ENCODE results near the gene FAM124A. TPM values are rescaled to one million over a fixed set of nuclear protein-coding genes. Genes with fewer than 3 reads are reported as not detected.

Gene FAM124A
- total RNA-seq, 1 donor from 2014 or later, result 3.7 TPM

- Mint-ChIP-seq H3K27ac (ENCODE audit: unreplicated experiment) (no peak overlapping the region), H3K4me1 (no peaks in the 10 kb centered on the region), H3K4me3 (no peak overlapping the region), H3K27me3 (ENCODE audit: low read depth) (no peaks in the 10 kb centered on the region), H3K36me3 (ENCODE audit: low read depth) (no peaks in the 10 kb centered on the region), H3K9me3 (peaks cover 2% of the 10 kb centered on the region)
- no peak for DNase-seq (ENCODE audit: low read depth, low spot score)
- no peak for TF ChIP-seq CTCF (conservative IDR thresholded peaks at IDR 0.05)
These were observed 28.8 kb upstream of the FAM124A start for GRCh38 chr13:51193387-51193786.

GRCh38 chr13:51194942-51195341 lies 27.3 kb upstream of the FAM124A start:
- H3K27ac Mint-ChIP-seq (ENCODE audit: unreplicated experiment), result no peak overlapping the region
- H3K27me3 Mint-ChIP-seq (ENCODE audit: low read depth), result no peaks in the 10 kb centered on the region
- H3K4me3 Mint-ChIP-seq, result no peak overlapping the region
- H3K9me3 Mint-ChIP-seq, result peaks cover 6% of the 10 kb centered on the region
- no peak for DNase-seq (ENCODE audit: low read depth, low spot score)
- H3K36me3 Mint-ChIP-seq (ENCODE audit: low read depth), result peaks cover 3% of the 10 kb centered on the region
- TF ChIP-seq CTCF (conservative IDR thresholded peaks at IDR 0.05), result no peak
- H3K4me1 Mint-ChIP-seq, result no peaks in the 10 kb centered on the region

GRCh38 chr13:51201886-51202285 lies 20.3 kb upstream of the FAM124A start:
- peaks cover 7% of the 10 kb centered on the region for H3K9me3 Mint-ChIP-seq
- no peak overlapping the region for H3K27ac Mint-ChIP-seq (ENCODE audit: unreplicated experiment)
- peaks cover 3% of the 10 kb centered on the region for H3K36me3 Mint-ChIP-seq (ENCODE audit: low read depth)
- peaks cover 31% of the 10 kb centered on the region for H3K27me3 Mint-ChIP-seq (ENCODE audit: low read depth)
- H3K4me1 Mint-ChIP-seq, result no peaks in the 10 kb centered on the region
- DNase-seq (ENCODE audit: low read depth, low spot score), result no peak
- no peak for TF ChIP-seq CTCF (conservative IDR thresholded peaks at IDR 0.05)
- no peak overlapping the region for H3K4me3 Mint-ChIP-seq

- Mint-ChIP-seq H3K27ac (ENCODE audit: unreplicated experiment) (no peak overlapping the region), H3K9me3 (peaks cover 7% of the 10 kb centered on the region), H3K27me3 (ENCODE audit: low read depth) (peaks cover 36% of the 10 kb centered on the region), H3K36me3 (ENCODE audit: low read depth) (peaks cover 3% of the 10 kb centered on the region), H3K4me3 (no peak overlapping the region), H3K4me1 (no peaks in the 10 kb centered on the region)
- no peak for DNase-seq (ENCODE audit: low read depth, low spot score)
- TF ChIP-seq CTCF (conservative IDR thresholded peaks at IDR 0.05), result no peak
These were observed 19.6 kb upstream of the FAM124A start for GRCh38 chr13:51202477-51203046.

- TF ChIP-seq CTCF (conservative IDR thresholded peaks at IDR 0.05), result no peak
- no peak for DNase-seq (ENCODE audit: low read depth, low spot score)
- Mint-ChIP-seq H3K4me3 (no peak overlapping the region), H3K4me1 (no peaks in the 10 kb centered on the region), H3K27me3 (ENCODE audit: low read depth) (peaks cover 66% of the 10 kb centered on the region), H3K36me3 (ENCODE audit: low read depth) (no peaks in the 10 kb centered on the region), H3K27ac (ENCODE audit: unreplicated experiment) (no peak overlapping the region), H3K9me3 (no peaks in the 10 kb centered on the region)
These were observed 15.6 kb upstream of the FAM124A start for GRCh38 chr13:51206584-51206983.
